NCI-H1930 (cell line): ENCODE measurements around the gene CGN.

Source experiments
- DNase-seq, 2 experiments: peaks; one replicate each; lab custom pipeline; 2025; lab: John Stamatoyannopoulos, UW

CGN gene, protein sequence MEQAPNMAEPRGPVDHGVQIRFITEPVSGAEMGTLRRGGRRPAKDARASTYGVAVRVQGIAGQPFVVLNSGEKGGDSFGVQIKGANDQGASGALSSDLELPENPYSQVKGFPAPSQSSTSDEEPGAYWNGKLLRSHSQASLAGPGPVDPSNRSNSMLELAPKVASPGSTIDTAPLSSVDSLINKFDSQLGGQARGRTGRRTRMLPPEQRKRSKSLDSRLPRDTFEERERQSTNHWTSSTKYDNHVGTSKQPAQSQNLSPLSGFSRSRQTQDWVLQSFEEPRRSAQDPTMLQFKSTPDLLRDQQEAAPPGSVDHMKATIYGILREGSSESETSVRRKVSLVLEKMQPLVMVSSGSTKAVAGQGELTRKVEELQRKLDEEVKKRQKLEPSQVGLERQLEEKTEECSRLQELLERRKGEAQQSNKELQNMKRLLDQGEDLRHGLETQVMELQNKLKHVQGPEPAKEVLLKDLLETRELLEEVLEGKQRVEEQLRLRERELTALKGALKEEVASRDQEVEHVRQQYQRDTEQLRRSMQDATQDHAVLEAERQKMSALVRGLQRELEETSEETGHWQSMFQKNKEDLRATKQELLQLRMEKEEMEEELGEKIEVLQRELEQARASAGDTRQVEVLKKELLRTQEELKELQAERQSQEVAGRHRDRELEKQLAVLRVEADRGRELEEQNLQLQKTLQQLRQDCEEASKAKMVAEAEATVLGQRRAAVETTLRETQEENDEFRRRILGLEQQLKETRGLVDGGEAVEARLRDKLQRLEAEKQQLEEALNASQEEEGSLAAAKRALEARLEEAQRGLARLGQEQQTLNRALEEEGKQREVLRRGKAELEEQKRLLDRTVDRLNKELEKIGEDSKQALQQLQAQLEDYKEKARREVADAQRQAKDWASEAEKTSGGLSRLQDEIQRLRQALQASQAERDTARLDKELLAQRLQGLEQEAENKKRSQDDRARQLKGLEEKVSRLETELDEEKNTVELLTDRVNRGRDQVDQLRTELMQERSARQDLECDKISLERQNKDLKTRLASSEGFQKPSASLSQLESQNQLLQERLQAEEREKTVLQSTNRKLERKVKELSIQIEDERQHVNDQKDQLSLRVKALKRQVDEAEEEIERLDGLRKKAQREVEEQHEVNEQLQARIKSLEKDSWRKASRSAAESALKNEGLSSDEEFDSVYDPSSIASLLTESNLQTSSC

GRCh38 chr1:151510957-151511635 lies at the start of gene CGN:
Gene CGN, plus strand, starts transcription at chr1:151511387. Its CDS starts 7,133 bp downstream, at chr1:151518520.
- DNase-seq = peak; percentile 96 to 97

GRCh38 chr1:151461694-151462093 lies 49.5 kb upstream of the CGN start:
- DNase-seq = no peak

- no peak for DNase-seq
These were observed 46.2 kb upstream of the CGN start for GRCh38 chr1:151465026-151465425.

DNA sequence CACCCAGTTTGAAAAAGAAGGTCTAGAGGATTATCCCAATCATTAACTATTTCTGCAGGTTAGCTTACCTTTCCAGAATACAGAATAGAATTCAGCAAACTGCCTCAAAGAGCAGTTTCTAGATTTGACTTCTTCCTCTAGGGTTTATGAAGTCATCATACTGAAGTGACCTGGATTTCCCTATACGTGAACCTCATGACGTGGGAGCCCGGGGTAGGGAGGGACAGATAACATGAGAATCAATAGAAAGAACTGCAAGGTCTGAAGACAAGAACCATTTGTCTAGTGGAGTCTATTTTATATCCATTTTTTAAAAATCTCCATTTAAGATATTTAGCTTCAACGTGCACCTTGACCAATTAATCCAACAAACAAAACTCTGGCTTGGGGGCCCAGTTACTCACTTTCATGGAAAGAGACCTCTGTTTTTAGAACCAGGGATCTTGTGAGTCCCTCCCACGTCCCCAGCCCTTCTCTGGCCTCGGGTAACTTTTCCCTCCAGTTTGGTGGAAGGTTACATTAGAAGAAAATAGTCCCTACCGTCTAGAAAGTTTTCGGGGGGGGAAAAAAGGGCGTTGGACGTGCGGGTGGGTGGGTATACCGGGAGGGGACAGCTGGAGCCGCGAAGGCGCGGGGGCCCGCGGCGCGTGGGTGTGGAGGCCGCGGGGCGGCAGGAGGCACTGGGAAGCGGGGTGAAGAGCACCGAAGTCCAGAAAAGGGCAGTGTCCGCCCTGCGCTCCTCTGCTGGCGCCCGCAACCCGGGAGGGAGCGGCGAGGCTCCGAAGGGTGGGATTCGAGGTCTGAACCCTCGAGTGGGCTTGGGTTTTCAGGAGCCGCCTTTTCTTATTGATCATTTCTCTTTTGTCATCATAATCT lies 38.1 kb upstream of the CGN start:
- peak; percentile 23 to 74 for DNase-seq

GRCh38 chr1:151474745-151475144 lies 36.4 kb upstream of the CGN start:
- DNase-seq = no peak

DNA sequence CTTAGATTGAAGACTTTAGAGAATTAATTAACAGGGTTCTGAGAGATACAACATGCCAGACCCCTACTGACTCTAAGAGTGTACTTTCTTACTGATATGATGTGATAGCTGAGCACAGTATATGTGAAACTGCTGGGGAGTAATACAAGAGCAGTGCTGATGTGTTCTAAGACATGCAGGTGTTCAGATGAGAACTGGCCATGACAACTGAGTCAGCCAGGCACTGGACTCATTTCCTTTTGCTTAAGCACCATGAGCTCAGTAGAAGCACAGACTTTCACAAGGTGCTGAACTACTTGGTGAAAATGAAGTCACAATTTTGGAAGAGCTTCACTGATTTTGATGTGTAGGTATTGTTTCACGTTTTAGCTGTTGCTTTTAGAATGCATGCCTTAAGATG lies 36.0 kb upstream of the CGN start:
- DNase-seq = no peak

DNA sequence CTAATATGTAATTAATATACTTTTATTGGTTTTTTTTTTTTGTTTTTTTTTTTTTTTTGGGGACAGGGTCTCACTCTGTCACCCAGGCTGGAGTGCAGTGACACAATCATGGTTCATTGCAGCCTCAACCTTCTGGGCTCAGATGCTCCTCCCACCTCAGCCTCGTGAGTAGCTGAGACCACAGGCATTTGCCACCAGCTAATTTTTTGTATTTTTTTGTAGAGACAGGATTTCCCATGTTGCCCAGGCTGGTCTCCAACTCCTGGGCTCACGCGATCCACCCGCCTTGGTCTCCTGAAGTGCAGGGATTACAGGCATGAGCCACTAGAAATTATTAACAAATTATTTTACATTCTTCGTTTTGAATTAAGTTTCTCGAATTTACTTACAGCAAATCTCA lies 35.1 kb upstream of the CGN start:
- DNase-seq = no peak

DNA sequence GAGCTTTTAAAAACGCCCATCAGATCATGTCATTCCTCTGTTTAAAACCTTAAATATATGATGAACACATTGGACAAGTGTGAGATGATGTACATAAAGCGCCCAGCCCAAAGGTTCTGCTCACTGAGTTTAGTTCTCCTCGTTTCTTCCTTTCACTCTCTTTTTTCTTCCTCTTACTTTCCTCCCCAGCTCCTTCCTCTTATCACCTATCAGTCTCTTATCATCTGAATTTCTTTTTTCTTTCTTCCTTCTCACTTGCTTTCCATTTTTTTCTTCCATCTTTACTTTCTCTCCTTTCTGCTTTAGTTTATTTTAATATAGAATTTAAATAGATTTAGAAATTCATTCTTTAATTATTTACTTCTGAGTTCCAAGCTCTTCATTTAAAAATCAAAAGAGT lies 34.1 kb upstream of the CGN start:
- no peak for DNase-seq

DNA sequence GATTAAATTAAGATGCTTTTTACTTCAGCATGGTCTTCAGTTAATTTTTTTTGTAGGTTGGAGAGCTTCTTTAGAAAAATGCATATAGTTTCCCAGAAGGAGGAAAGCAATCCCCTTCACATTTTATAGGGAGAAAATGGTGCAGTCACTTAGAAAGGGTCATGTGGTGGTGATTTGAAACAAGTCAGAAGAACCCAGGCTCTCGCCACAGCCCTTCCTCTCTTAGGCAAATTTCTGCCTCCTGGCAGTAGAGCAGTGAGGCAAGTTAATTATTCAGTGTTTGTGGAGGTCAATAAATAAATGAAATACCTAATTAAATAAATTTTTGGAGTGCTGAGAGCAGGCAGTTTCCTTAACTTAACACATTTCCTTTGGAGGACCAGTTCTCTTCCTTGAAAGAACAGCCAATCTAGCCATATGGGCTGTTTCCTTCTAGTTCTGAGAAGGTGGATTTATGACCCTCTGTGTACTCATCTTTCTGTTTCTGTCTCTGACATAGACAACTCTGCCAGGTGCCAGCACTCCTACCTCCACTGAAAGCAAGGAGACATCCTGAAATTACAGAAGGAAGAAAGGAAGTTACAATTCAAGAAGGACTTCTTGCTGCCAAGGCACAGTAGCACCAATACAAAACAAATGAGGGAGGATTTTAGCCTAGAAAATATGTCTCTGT lies 32.9 kb upstream of the CGN start:
- DNase-seq = no peak

DNA sequence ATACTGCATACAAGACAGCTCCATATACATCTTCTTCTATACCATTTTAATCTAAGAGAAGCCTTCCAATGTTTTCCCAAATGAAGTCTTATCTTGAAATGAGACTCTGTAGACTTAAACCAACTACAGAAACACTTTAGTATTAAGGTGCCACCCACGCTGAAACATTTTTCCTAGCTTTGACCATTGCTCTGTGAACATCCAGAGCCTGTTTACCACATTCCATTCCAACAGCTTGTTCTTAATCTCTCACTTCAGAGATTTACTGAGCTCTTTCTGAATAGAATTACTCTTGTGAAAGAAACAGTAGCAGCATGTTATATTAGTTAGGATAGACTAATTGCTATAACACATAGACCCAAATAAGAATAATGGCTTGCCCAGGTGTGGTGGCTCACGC lies 32.3 kb upstream of the CGN start:
- no peak for DNase-seq

DNA sequence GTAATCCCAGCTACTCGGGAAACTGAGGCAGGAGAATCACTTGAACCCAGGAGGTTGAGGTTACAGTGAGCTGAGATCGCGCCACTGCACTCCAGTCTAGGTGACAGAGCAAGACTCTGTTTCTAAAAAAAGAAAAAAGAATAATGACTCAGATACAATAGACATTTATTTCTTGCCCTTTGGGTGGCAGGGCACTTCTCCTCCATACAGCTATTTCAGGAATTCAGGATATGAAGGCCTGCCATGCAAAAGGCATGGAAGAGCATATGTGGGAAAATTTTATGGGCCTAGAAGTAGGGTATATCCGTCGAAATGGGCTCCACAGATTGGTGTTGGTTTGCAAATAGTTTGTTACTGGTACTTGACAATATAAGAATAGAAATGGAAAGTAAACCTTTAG lies 31.7 kb upstream of the CGN start:
- no peak for DNase-seq

- no peak for DNase-seq
These were observed 29.2 kb upstream of the CGN start for GRCh38 chr1:151482017-151482416.

DNA sequence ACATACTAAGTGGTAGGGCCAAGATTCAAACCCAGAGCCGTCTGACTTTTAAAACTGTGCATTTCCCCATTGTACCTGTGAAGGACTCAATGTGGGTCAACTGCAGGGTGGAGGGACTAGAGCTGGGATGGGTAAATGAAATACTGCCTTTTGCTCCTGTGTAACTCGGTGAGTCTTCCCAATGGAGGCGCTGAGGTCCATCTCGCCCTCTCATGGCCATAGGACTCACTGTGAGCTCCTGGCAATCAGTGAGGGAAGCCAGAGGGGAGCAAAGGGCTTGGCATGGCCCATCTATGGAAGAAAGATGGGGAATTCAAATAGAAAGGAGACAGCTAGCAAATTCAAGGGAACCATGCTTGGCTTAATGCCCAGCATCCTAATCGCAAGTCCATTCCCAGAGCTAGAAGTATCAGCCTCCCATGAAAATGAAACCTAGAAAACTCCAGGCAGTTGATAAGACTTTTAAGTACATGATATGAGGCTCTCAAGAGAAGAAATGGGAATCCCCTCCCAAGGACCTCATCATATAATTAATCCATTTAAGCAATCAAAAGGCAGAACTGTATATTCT lies 25.4 kb upstream of the CGN start:
- peak in 1 of 2 experiments; percentile 18 for DNase-seq

- no peak for DNase-seq
These were observed 24.6 kb upstream of the CGN start for GRCh38 chr1:151486557-151486956.

DNA sequence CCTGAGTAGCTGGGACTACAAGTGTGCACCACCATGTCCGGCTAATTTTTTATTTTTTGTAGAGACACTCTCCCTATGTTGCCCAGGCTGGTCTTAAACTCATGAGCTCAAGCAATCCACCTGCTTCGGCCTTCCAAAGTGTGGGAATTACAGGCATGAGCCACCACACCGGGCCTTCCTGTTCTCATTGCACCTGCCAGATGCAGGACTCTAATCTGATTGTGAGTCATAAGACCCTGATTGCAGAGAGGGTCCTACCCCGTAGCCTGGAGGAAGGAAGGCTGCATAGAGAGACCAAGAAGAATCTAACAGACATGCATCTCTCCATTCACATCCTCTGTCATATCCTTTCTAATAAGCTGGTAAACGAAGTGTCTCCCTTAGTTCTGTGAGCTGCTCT lies 19.5 kb upstream of the CGN start:
- no peak for DNase-seq

GRCh38 chr1:151492120-151492519 lies 19.1 kb upstream of the CGN start:
- DNase-seq = no peak

GRCh38 chr1:151493042-151493441 lies 18.1 kb upstream of the CGN start:
- DNase-seq = no peak

GRCh38 chr1:151494741-151495281 lies 16.4 kb upstream of the CGN start:
- no peak for DNase-seq

GRCh38 chr1:151495316-151495715 lies 15.9 kb upstream of the CGN start:
- DNase-seq = no peak

GRCh38 chr1:151499365-151499764 lies 11.8 kb upstream of the CGN start:
- DNase-seq = no peak
